Prostate gland (tissue), 2 donors: Measurements from ENCODE around the gene SRPK1.

Source experiments
- CTCF ChIP-seq, 4 experiments: fragments of 200-600 bp in 2 of 4; fragments of 450-650 bp in 2 of 4; sonication (generic) in 2 of 4; IDR thresholded peaks; 1 replicate in 3 of 4; 2 replicates in 1 of 4; pipeline ENCODE4 v1.5.1; 2016 to 2019; ENCODE audit warnings: antibody characterized with exemption in 4 of 4, mild to moderate bottlenecking in 2 of 4, moderate library complexity in 2 of 4
- POLR2A ChIP-seq: fragments of 450-650 bp; IDR thresholded peaks from one replicate; pipeline ENCODE4 v1.6.1; 2016; ENCODE audit warnings: antibody characterized with exemption, mild to moderate bottlenecking

GRCh38 chr6:35942355-35942754 lies 21.5 kb upstream of the SRPK1 start:
- TF ChIP-seq CTCF (IDR thresholded peaks at IDR 0.05) (no peak), POLR2A (no peak)
